C4-2B (cell line): ENCODE results near the gene KNG1.

Source experiments
- H3K27ac ChIP-seq: fragments of 450-650 bp; 2 replicates; pipeline ENCODE4 v1.5.1; 2017
- ZFX ChIP-seq: fragments of 450-650 bp; IDR thresholded peaks from 2 replicates; pipeline ENCODE4 v1.6.1; 2017
- TF ChIP-seq, protein P1 (sequence below): fragments of 450-650 bp; conservative IDR thresholded peaks from 2 replicates; pipeline ENCODE4 v1.5.1; 2017; ENCODE audit warnings: mild to moderate bottlenecking

KNG1 gene

DNA sequence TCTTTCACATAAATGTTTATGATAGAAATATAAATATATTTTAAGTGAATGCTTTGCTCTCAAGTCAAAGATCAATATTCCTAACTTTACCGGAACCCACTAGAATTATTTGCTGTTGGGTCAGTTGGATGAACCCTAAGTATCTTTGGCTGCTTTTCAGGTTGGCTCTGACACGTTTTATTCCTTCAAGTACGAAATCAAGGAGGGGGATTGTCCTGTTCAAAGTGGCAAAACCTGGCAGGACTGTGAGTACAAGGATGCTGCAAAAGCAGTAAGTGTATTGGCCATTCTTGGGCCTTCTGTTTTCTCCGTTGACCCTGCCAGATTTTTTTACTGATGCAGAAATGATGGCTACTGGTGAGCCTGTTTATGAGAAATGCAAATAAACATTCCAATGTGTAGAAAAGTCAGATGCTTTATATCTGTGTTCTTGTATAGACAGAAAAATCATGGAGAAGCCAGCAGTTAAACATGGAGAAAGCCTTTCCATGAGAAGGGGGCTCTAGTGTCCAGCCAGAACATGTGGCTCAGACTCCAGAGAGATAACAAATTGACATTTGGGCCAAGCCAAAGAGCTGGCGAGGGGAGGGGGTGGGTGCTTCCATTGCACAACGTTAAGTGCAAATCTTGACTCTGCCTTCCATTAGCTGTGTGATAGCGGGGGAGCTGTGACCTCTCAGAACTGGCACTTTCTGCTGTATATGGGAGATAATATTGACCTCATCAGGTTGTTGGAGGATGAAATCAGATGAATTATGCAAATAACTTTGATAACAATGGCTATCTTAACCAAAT, 3.0 kb downstream of the KNG1 start:
- H3K27ac ChIP-seq, result no peak overlapping the region
- no peak for TF ChIP-seq ZFX
- TF ChIP-seq, protein P1, sequence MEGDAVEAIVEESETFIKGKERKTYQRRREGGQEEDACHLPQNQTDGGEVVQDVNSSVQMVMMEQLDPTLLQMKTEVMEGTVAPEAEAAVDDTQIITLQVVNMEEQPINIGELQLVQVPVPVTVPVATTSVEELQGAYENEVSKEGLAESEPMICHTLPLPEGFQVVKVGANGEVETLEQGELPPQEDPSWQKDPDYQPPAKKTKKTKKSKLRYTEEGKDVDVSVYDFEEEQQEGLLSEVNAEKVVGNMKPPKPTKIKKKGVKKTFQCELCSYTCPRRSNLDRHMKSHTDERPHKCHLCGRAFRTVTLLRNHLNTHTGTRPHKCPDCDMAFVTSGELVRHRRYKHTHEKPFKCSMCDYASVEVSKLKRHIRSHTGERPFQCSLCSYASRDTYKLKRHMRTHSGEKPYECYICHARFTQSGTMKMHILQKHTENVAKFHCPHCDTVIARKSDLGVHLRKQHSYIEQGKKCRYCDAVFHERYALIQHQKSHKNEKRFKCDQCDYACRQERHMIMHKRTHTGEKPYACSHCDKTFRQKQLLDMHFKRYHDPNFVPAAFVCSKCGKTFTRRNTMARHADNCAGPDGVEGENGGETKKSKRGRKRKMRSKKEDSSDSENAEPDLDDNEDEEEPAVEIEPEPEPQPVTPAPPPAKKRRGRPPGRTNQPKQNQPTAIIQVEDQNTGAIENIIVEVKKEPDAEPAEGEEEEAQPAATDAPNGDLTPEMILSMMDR, result no peak

DNA sequence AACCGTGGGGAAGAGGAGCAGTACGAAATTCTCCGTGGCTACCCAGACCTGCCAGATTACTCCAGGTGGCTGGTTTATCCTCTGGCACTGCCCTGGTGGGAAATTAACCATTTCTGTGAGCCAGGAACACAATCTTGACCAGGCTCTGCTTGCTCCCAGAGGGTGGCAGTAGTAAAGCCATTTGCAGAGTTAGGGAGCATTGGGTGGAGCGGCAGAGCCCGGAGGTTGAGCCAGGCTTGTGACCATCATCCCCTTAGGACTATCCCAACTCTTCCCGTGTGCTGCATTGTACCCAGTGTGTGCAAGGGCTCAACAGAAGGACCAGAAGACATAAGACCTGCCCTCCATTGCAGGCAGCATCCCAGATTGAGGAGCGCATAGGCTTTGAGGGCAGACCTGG, 5.3 kb downstream of the KNG1 start:
- no peak for TF ChIP-seq ZFX
- TF ChIP-seq, protein P1, result no peak; the same call in 1 of the 2 replicates
- H3K27ac ChIP-seq, result no peak overlapping the region

DNA sequence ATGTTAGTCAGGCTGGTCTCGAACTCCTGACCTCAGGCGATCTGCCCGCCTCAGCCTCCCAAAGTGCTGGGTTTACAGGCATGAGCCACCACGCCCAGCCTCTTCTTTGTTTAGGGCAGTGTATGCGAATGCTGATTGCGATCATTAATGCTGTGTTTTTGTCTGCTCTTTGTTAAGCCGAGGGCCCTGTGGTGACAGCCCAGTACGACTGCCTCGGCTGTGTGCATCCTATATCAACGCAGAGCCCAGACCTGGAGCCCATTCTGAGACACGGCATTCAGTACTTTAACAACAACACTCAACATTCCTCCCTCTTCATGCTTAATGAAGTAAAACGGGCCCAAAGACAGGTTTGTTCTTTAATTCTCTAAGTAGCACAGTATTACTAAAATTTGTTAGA, 7.8 kb downstream of the KNG1 start:
- TF ChIP-seq, protein P1, result no peak
- no peak for TF ChIP-seq ZFX

DNA sequence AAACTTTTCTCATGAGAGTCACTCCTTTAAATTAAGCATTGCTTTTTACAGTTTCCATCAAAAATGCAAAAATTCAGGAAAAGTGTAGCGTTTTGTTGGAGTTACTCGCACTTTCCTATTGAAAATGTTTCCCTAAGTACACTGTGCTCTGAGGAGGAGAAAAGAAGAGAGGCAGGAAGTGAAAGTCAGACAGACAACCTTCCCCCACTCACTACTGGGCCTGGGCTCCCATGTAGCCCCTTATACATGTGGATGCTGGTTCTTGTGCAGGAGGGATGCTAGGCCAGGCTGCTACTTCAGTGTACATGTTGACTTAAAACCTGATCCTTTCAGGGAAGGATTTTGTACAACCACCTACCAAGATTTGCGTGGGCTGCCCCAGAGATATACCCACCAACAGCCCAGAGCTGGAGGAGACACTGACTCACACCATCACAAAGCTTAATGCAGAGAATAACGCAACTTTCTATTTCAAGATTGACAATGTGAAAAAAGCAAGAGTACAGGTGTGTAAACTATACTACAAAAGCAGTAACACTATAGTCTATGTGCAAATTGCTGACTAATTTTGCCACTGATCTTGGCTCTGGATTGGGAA, 15.1 kb downstream of the KNG1 start:
- TF ChIP-seq, protein P1, result no peak
- TF ChIP-seq ZFX, result no peak

More for the DNA sequence above, 7.8 kb downstream of the KNG1 start:
- H3K27ac ChIP-seq, result no peak overlapping the region

DNA sequence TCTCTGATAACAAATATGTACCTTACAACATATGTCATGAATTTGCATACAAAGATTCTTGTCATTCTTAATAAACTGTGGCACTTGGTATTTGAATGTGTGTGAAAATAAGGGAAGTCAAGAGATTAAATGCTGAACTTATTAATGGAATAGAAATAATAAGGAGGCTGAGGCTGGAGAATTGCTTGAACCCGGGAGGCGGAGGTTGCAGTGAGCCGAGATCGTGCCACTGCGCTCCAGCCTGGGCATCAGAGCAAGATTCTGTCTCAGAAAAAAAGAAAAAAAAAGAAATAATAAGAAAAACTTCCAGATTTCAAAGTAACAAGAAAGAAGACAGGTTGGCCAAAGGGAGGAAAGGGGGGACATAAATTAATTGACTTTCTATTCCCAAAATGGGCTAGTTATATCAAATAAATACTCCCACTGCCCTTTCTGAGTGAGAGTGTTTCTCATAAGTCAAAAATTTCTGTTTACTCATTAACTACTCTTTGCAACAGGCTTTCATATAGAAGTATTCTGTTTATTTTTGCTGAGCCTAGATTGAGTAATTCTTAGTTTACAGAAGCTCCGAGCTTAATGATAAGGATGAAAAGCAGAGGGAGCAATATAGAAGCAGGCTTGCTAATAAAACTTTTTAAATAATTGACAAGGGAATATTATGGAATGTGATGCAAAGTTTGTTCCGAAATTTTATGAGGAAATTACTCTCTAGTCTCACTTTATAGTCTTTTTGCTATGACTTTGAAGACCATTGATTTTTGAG, 25.6 kb downstream of the KNG1 start:
- peak overlapping the region; percentile 24; the same call in 1 of the 2 replicates for H3K27ac ChIP-seq
- TF ChIP-seq ZFX, result no peak
- TF ChIP-seq, protein P1, result no peak

More for the DNA sequence above, 15.1 kb downstream of the KNG1 start:
- no peak overlapping the region for H3K27ac ChIP-seq

DNA sequence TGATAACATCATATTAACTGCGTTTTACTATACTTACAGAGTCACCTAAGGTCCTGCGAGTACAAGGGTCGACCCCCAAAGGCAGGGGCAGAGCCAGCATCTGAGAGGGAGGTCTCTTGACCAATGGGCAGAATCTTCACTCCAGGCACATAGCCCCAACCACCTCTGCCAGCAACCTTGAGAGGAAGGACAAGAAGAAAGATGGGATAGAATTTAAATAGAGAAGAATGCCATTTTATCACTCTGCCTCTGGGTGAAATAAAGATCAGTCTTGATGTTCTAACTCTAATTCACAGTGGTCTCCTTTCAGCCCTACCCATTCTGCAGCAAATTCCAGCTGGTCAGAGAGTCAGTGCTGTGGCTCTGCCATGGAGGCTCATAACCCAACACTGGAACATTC, 26.5 kb downstream of the KNG1 start:
- TF ChIP-seq, protein P1, result no peak
- TF ChIP-seq ZFX, result no peak
- peak overlapping the region; percentile 25 for H3K27ac ChIP-seq

DNA sequence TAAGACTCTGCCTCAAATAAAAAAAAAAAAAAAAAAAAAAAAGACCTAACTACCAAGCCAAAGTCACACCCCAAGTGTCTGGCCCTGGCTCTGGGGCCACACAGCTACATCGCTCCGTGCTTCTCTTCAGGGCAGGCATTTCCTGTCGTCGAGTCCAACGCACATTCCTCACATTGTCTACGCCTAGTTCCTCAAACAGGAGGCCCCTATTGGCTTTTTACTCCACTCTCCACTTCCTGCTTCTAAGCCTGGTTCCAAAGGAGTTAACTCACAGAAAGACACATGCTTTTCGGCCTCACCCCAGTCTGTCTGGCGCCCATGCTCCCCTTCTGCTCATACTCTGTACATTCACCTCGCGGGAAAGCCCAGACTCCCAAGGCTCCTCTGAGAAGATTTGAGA, 28.8 kb downstream of the KNG1 start:
- no peak for TF ChIP-seq ZFX
- TF ChIP-seq, protein P1, result no peak
- no peak overlapping the region for H3K27ac ChIP-seq
